Measurements from ENCODE around the gene HEPACAM2.

- TF ChIP-seq MAX (IDR thresholded peaks at IDR 0.05): no peak
- TF ChIP-seq REST (IDR thresholded peaks at IDR 0.05; ENCODE audit: low read depth): no peak
- TF ChIP-seq NFIC (IDR thresholded peaks at IDR 0.05): no peak
- TF ChIP-seq CREB1 (IDR thresholded peaks at IDR 0.05; ENCODE audit: low read depth): no peak
- no peak for TF ChIP-seq YY1 (IDR thresholded peaks at IDR 0.05; ENCODE audit: low read depth)
- TF ChIP-seq RAD21 (IDR thresholded peaks at IDR 0.05; ENCODE audit: low read depth): no peak
- TF ChIP-seq EP300 (IDR thresholded peaks at IDR 0.05; ENCODE audit: borderline replicate concordance): no peak
- no peak for TF ChIP-seq TAF1 (IDR thresholded peaks at IDR 0.05; ENCODE audit: low read depth)
Observed at GRCh38 chr7:93146036-93146435, 80.2 kb downstream of the HEPACAM2 start.

Data from Ishikawa (cell line).